K562 (cell line): Measurements from ENCODE around the gene HSD17B12.
A peak's percentile ranks its signal among the peaks of the same experiment; 100 is the strongest.

Experiments
- BRD4 ChIP-seq: fragments of 200-600 bp; sonication (generic); IDR thresholded peaks from 2 replicates; pipeline ENCODE4 v1.6.1; 2017; ENCODE audit warnings: inconsistent platforms
- FOXA1 ChIP-seq: fragments of 450-650 bp; IDR thresholded peaks from 2 replicates; pipeline ENCODE4 v1.6.1; 2016; ENCODE audit warnings: mild to moderate bottlenecking, borderline replicate concordance
- FOXM1 ChIP-seq, 2 experiments: fragments of 450-650 bp in 1 of 2; sonication (generic) in 1 of 2; formaldehyde crosslinking in 1 of 2; IDR thresholded peaks; 2 replicates each; pipeline versions ENCODE4 v1.6.1 to v1.9.0; 2017 to 2022; ENCODE audit warnings: low read depth in 2 of 2, mild to moderate bottlenecking in 2 of 2, missing genetic modification reagents in 1 of 2, moderate library complexity in 1 of 2
- MEF2D ChIP-seq: conservative IDR thresholded peaks from 2 replicates; pipeline ENCODE4 v1.6.1; 2016; ENCODE audit warnings: low read depth, missing genetic modification characterization, missing compliant biosample characterization
- POLR2A ChIP-seq: fragments of 450-650 bp; conservative IDR thresholded peaks from 2 replicates; pipeline ENCODE4 v1.6.1; 2016
- TAF1 ChIP-seq: IDR thresholded peaks from 2 replicates; pipeline ENCODE4 v1.6.1; 2011; ENCODE audit warnings: mild to moderate bottlenecking, low read length, moderate library complexity; ENCODE audit not compliant: insufficient read depth, control insufficient read depth, severe bottlenecking; ENCODE audit errors: extremely low read depth
- U2AF1 ChIP-seq: fragments of 200-400 bp; formaldehyde crosslinking; optimal IDR thresholded peaks from 2 replicates; pipeline ENCODE3; 2017; ENCODE audit warnings: mild to moderate bottlenecking, low read depth, low read length, moderate library complexity
- USF2 ChIP-seq: sonication (generic); formaldehyde crosslinking; IDR thresholded peaks from 2 replicates; pipeline ENCODE4 v1.5.0; 2020; ENCODE audit warnings: missing genetic modification reagents
- ZEB2 ChIP-seq: fragments of 450-650 bp; IDR thresholded peaks from 2 replicates; pipeline ENCODE4 v1.6.1; 2016
- ZFX ChIP-seq: sonication (generic); formaldehyde crosslinking; IDR thresholded peaks from 2 replicates; pipeline ENCODE4 v1.8.0; 2022; ENCODE audit warnings: mild to moderate bottlenecking, missing genetic modification reagents, moderate library complexity
- ZNF655 ChIP-seq: fragments of 250-450 bp; sonication (Bioruptor Pico); IDR thresholded peaks from 2 replicates; pipeline ENCODE4 v1.5.0; 2021
- ZNF76 ChIP-seq: fragments of 250-450 bp; sonication (Bioruptor Pico); IDR thresholded peaks from 2 replicates; pipeline ENCODE4 v1.4.0; 2020; ENCODE audit warnings: mild to moderate bottlenecking, moderate library complexity, borderline replicate concordance
- TF ChIP-seq, protein P1 (sequence below): sonication (generic); formaldehyde crosslinking; IDR thresholded peaks from 2 replicates; pipeline ENCODE4 v1.8.0; 2022; ENCODE audit warnings: missing genetic modification reagents, mild to moderate bottlenecking, borderline replicate concordance

- TF ChIP-seq ZFX (CRISPR knock-in tag) (no peak), ZNF76 (CRISPR knock-in tag) (no peak), FOXM1 (IDR thresholded peaks at IDR 0.05; ENCODE audit: low read depth) (peak; percentile 83), FOXM1 (CRISPR knock-in tag; IDR thresholded peaks at IDR 0.05; ENCODE audit: low read depth) (no peak), BRD4 (no peak), MEF2D (tag) (peak; percentile 73; the same call in 1 of the 2 replicates), U2AF1 (no peak), ZEB2 (peak; percentile 91), FOXA1 (no peak), POLR2A (no peak), USF2 (CRISPR knock-in tag) (no peak), ZNF655 (CRISPR knock-in tag) (no peak), TAF1 (no peak)
- TF ChIP-seq, protein P1, sequence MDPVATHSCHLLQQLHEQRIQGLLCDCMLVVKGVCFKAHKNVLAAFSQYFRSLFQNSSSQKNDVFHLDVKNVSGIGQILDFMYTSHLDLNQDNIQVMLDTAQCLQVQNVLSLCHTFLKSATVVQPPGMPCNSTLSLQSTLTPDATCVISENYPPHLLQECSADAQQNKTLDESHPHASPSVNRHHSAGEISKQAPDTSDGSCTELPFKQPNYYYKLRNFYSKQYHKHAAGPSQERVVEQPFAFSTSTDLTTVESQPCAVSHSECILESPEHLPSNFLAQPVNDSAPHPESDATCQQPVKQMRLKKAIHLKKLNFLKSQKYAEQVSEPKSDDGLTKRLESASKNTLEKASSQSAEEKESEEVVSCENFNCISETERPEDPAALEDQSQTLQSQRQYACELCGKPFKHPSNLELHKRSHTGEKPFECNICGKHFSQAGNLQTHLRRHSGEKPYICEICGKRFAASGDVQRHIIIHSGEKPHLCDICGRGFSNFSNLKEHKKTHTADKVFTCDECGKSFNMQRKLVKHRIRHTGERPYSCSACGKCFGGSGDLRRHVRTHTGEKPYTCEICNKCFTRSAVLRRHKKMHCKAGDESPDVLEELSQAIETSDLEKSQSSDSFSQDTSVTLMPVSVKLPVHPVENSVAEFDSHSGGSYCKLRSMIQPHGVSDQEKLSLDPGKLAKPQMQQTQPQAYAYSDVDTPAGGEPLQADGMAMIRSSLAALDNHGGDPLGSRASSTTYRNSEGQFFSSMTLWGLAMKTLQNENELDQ (CRISPR knock-in tag) = no peak
Observed at GRCh38 chr11:43868852-43869567, 188.5 kb downstream of the HSD17B12 start.
